SK-N-SH treated with all-trans-retinoic acid at 6 μM for 48 hours (cell line): ENCODE results near the gene ZNF664.
"Not testable (repeated sequence)": the region's sequence is repeated elsewhere in the genome, so short reads cannot be mapped to it uniquely, and the experiment has no call there.

ENCODE experiments used
- ATAC-seq: fragments of 200-7000 bp; cut with Tn5 transposase; 3 replicates; pipeline ENCODE4 v1.9.1; 2020; ENCODE audit warnings: mild to moderate bottlenecking, moderate library complexity
- ARNTL ChIP-seq: fragments of 450-650 bp; formaldehyde crosslinking; IDR thresholded peaks from 2 replicates; pipeline ENCODE4 v1.5.0; 2020; ENCODE audit warnings: low read depth, mild to moderate bottlenecking, moderate library complexity, borderline replicate concordance
- BACH2 ChIP-seq: fragments of 250-450 bp; sonication (Bioruptor Pico); IDR thresholded peaks from 2 replicates; pipeline ENCODE4 v1.9.0; 2021; ENCODE audit warnings: mild to moderate bottlenecking, borderline replicate concordance
- CSDC2 ChIP-seq: fragments of 250-450 bp; sonication (Bioruptor Pico); IDR thresholded peaks from 2 replicates; pipeline ENCODE4 v1.5.0; 2020; ENCODE audit warnings: mild to moderate bottlenecking, moderate library complexity
- ESRRG ChIP-seq: fragments of 250-450 bp; sonication (Bioruptor Pico); IDR thresholded peaks from 2 replicates; pipeline ENCODE4 v1.6.1; 2021; ENCODE audit warnings: mild to moderate bottlenecking
- GLIS3 ChIP-seq: fragments of 250-450 bp; sonication (Bioruptor Pico); IDR thresholded peaks from 2 replicates; pipeline ENCODE4 v1.5.0; 2020; ENCODE audit warnings: mild to moderate bottlenecking, moderate library complexity
- OSR1 ChIP-seq: fragments of 250-450 bp; sonication (Bioruptor Pico); IDR thresholded peaks from 2 replicates; pipeline ENCODE4 v1.8.0; 2022; ENCODE audit warnings: moderate library complexity, mild to moderate bottlenecking, inconsistent platforms
- POU6F1 ChIP-seq: fragments of 250-450 bp; sonication (Bioruptor Pico); IDR thresholded peaks from 2 replicates; pipeline ENCODE4 v1.8.0; 2021; ENCODE audit warnings: low read depth, mild to moderate bottlenecking, moderate library complexity, borderline replicate concordance
- RARB ChIP-seq: fragments of 250-450 bp; sonication (Bioruptor Pico); IDR thresholded peaks from 2 replicates; pipeline ENCODE4 v1.8.0; 2021; ENCODE audit warnings: mild to moderate bottlenecking, moderate library complexity
- SNAI2 ChIP-seq: fragments of 250-450 bp; sonication (Bioruptor Pico); IDR thresholded peaks from 2 replicates; pipeline ENCODE4 v1.5.0; 2020; ENCODE audit warnings: mild to moderate bottlenecking, moderate library complexity
- TOX ChIP-seq: fragments of 250-450 bp; sonication (Bioruptor Pico); IDR thresholded peaks from 2 replicates; pipeline ENCODE4 v1.8.0; 2021; ENCODE audit warnings: mild to moderate bottlenecking, moderate library complexity, borderline replicate concordance
- ZC3H10 ChIP-seq: fragments of 250-450 bp; sonication (Bioruptor Pico); IDR thresholded peaks from 2 replicates; pipeline ENCODE4 v1.5.1; 2021; ENCODE audit warnings: mild to moderate bottlenecking, moderate library complexity
- ZFP3 ChIP-seq: fragments of 250-450 bp; sonication (Bioruptor Pico); IDR thresholded peaks from 2 replicates; pipeline ENCODE4 v1.5.0; 2020; ENCODE audit warnings: mild to moderate bottlenecking, moderate library complexity
- ZFP30 ChIP-seq: fragments of 450-650 bp; formaldehyde crosslinking; IDR thresholded peaks from 2 replicates; pipeline ENCODE4 v1.5.0; 2022; ENCODE audit warnings: mild to moderate bottlenecking, moderate library complexity
- ZNF565 ChIP-seq: fragments of 450-650 bp; formaldehyde crosslinking; conservative IDR thresholded peaks from 2 replicates; pipeline ENCODE4 v1.5.0; 2020; ENCODE audit warnings: low read depth, mild to moderate bottlenecking, moderate library complexity
- ZNF8 ChIP-seq: fragments of 450-650 bp; formaldehyde crosslinking; IDR thresholded peaks from 2 replicates; pipeline ENCODE4 v1.5.0; 2020; ENCODE audit warnings: mild to moderate bottlenecking, moderate library complexity
- TF ChIP-seq, protein P1 (sequence below): fragments of 250-450 bp; sonication (Bioruptor Pico); IDR thresholded peaks from 2 replicates; pipeline ENCODE4 v1.5.1; 2020; ENCODE audit warnings: low read depth, mild to moderate bottlenecking, moderate library complexity
- TF ChIP-seq, protein P2 (sequence below): fragments of 250-450 bp; sonication (Bioruptor Pico); IDR thresholded peaks from 2 replicates; pipeline ENCODE4 v1.5.0; 2020; ENCODE audit warnings: mild to moderate bottlenecking, moderate library complexity

Gene ZNF664

GRCh38 chr12:123946152-123946515 lies 26.9 kb upstream of the ZNF664 start:
- no peak for ATAC-seq
- TF ChIP-seq ZFP3 (CRISPR knock-in tag) (no peak), GLIS3 (CRISPR knock-in tag) (no peak), TOX (no peak), RARB (no peak), POU6F1 (CRISPR knock-in tag) (no peak)
- TF ChIP-seq, protein P1, sequence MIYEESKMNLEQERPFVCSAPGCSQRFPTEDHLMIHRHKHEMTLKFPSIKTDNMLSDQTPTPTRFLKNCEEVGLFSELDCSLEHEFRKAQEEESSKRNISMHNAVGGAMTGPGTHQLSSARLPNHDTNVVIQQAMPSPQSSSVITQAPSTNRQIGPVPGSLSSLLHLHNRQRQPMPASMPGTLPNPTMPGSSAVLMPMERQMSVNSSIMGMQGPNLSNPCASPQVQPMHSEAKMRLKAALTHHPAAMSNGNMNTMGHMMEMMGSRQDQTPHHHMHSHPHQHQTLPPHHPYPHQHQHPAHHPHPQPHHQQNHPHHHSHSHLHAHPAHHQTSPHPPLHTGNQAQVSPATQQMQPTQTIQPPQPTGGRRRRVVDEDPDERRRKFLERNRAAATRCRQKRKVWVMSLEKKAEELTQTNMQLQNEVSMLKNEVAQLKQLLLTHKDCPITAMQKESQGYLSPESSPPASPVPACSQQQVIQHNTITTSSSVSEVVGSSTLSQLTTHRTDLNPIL (CRISPR knock-in tag): no peak
- TF ChIP-seq, protein P2, sequence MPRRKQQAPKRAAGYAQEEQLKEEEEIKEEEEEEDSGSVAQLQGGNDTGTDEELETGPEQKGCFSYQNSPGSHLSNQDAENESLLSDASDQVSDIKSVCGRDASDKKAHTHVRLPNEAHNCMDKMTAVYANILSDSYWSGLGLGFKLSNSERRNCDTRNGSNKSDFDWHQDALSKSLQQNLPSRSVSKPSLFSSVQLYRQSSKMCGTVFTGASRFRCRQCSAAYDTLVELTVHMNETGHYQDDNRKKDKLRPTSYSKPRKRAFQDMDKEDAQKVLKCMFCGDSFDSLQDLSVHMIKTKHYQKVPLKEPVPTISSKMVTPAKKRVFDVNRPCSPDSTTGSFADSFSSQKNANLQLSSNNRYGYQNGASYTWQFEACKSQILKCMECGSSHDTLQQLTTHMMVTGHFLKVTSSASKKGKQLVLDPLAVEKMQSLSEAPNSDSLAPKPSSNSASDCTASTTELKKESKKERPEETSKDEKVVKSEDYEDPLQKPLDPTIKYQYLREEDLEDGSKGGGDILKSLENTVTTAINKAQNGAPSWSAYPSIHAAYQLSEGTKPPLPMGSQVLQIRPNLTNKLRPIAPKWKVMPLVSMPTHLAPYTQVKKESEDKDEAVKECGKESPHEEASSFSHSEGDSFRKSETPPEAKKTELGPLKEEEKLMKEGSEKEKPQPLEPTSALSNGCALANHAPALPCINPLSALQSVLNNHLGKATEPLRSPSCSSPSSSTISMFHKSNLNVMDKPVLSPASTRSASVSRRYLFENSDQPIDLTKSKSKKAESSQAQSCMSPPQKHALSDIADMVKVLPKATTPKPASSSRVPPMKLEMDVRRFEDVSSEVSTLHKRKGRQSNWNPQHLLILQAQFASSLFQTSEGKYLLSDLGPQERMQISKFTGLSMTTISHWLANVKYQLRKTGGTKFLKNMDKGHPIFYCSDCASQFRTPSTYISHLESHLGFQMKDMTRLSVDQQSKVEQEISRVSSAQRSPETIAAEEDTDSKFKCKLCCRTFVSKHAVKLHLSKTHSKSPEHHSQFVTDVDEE (CRISPR knock-in tag): no peak

GRCh38 chr12:123946516-123947505 lies 26.2 kb upstream of the ZNF664 start:
- not testable (repeated sequence) for ATAC-seq

- ATAC-seq: not testable (repeated sequence)
These were observed 25.5 kb upstream of the ZNF664 start for GRCh38 chr12:123947531-123947930.

DNA sequence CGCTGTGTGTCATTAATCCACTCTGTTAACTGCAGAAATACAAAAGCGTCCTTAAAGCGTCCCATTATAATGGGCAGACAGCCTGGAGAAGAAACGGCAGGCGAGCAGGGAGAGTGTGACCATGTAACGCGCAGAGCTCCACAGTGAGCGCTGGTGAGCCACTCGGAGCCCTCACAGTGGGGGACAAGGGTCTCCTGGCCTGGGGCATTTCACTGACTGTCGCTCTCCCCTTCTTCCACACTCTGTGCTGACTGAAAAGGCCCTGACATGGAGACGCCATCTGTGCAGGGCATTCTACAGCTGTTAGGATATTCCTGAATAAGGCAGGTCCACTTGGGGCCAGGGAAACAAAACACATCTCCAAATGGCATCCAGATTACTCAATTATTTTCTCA lies 24.6 kb upstream of the ZNF664 start:
- ATAC-seq: no peak
- TF ChIP-seq RARB (no peak), CSDC2 (CRISPR knock-in tag) (no peak), OSR1 (CRISPR knock-in tag) (no peak), ZFP30 (CRISPR knock-in tag) (no peak), ARNTL (no peak), ZFP3 (CRISPR knock-in tag) (no peak), BACH2 (CRISPR knock-in tag) (no peak), POU6F1 (CRISPR knock-in tag) (no peak), TOX (no peak), ZNF565 (no peak)

GRCh38 chr12:123948796-123949769 lies 23.9 kb upstream of the ZNF664 start:
- ATAC-seq: no peak
- TF ChIP-seq ESRRG (CRISPR knock-in tag): no peak
- TF ChIP-seq, protein P2 (CRISPR knock-in tag): no peak
- no peak for TF ChIP-seq ZNF565
- TF ChIP-seq ZC3H10 (CRISPR knock-in tag): no peak
- no peak for TF ChIP-seq SNAI2 (CRISPR knock-in tag)
- TF ChIP-seq BACH2 (CRISPR knock-in tag): no peak
- no peak for TF ChIP-seq ZNF8 (CRISPR knock-in tag)
